HL-60 (cell line): ENCODE results near the gene USP6.

Experiments used
- GABPA ChIP-seq: IDR thresholded peaks from 2 replicates; pipeline ENCODE4 v1.6.1; 2012; ENCODE audit warnings: low read depth
- POLR2AphosphoS5 ChIP-seq: IDR thresholded peaks from 2 replicates; pipeline ENCODE4 v1.6.1; 2012; ENCODE audit warnings: low read depth
- SPI1 ChIP-seq: IDR thresholded peaks from 2 replicates; pipeline ENCODE4 v1.6.1; 2012; ENCODE audit warnings: low read depth, mild to moderate bottlenecking, borderline replicate concordance
- TF ChIP-seq, protein P1 (sequence below): IDR thresholded peaks from one replicate; pipeline ENCODE4 v1.5.1; 2011; ENCODE audit warnings: low read length, control low read depth, inconsistent platforms; ENCODE audit not compliant: insufficient read depth
- TF ChIP-seq, protein P2 (sequence below): IDR thresholded peaks from 2 replicates; pipeline ENCODE4 v1.6.1; 2012; ENCODE audit warnings: low read depth; ENCODE audit not compliant: insufficient replicate concordance

DNA sequence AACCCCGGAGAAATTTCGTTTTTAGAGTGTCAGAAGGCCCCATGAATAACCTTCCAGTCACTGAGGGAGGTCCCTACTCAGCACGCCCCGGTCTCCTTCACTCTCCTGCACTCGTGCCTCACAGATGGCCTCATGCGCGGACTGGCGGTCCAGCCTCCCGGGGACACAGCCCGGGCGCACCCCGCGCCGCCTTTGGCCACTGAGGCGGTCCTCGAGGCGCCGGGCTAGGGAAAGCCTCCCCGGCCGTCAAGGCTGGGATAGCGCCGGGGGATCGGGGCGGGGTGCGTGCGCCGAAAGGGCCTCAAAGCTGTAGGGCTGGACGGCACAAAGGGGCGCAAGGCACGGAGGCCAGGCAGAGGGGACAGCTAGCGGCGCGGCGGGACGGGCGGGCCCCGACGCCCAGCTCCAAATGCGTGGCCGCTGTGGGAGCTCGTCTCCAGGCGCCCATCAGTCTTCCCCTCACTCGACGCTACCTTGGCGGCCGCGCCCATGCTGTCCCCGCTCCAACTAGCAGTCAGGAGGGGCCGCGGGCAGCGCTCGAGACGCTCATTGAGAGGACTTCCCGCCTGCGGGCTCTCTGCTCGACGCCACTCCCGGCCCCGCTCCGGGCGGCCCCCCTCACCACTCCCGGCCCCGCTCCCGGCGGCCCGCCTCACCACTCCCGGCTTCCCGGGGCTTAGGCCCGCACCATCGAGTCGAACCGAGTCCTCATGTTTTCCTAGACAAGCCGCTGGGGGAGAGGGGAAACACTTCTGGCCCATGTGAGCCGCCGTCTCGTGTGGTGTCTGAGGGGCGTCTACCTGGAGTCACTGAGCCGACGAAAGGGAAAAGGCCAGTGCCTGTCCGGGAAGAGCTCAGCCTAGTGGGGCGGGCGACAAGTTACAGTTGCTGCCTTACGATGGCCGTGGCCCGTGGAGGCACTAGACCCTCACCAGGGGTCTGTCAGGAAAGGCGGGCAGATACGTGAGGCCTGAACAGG is at the start of gene USP6:
- TF ChIP-seq, protein P1, sequence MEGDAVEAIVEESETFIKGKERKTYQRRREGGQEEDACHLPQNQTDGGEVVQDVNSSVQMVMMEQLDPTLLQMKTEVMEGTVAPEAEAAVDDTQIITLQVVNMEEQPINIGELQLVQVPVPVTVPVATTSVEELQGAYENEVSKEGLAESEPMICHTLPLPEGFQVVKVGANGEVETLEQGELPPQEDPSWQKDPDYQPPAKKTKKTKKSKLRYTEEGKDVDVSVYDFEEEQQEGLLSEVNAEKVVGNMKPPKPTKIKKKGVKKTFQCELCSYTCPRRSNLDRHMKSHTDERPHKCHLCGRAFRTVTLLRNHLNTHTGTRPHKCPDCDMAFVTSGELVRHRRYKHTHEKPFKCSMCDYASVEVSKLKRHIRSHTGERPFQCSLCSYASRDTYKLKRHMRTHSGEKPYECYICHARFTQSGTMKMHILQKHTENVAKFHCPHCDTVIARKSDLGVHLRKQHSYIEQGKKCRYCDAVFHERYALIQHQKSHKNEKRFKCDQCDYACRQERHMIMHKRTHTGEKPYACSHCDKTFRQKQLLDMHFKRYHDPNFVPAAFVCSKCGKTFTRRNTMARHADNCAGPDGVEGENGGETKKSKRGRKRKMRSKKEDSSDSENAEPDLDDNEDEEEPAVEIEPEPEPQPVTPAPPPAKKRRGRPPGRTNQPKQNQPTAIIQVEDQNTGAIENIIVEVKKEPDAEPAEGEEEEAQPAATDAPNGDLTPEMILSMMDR, result no peak
- TF ChIP-seq, protein P2, sequence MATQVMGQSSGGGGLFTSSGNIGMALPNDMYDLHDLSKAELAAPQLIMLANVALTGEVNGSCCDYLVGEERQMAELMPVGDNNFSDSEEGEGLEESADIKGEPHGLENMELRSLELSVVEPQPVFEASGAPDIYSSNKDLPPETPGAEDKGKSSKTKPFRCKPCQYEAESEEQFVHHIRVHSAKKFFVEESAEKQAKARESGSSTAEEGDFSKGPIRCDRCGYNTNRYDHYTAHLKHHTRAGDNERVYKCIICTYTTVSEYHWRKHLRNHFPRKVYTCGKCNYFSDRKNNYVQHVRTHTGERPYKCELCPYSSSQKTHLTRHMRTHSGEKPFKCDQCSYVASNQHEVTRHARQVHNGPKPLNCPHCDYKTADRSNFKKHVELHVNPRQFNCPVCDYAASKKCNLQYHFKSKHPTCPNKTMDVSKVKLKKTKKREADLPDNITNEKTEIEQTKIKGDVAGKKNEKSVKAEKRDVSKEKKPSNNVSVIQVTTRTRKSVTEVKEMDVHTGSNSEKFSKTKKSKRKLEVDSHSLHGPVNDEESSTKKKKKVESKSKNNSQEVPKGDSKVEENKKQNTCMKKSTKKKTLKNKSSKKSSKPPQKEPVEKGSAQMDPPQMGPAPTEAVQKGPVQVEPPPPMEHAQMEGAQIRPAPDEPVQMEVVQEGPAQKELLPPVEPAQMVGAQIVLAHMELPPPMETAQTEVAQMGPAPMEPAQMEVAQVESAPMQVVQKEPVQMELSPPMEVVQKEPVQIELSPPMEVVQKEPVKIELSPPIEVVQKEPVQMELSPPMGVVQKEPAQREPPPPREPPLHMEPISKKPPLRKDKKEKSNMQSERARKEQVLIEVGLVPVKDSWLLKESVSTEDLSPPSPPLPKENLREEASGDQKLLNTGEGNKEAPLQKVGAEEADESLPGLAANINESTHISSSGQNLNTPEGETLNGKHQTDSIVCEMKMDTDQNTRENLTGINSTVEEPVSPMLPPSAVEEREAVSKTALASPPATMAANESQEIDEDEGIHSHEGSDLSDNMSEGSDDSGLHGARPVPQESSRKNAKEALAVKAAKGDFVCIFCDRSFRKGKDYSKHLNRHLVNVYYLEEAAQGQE, result no peak
- TF ChIP-seq POLR2AphosphoS5 (no peak), GABPA (no peak), SPI1 (no peak)
